Liver (tissue), 9 donors: ENCODE measurements around the gene RNU1-2. TPM values are rescaled to one million over a fixed set of nuclear protein-coding genes. Genes with fewer than 3 reads are reported as not detected.
"Not testable (repeated sequence)": the region's sequence is repeated elsewhere in the genome, so short reads cannot be mapped to it uniquely, and the experiment has no call there.

ENCODE experiments used
- DNase-seq: peaks from one replicate; pipeline ENCODE4 v3.0.0-alpha.2; 2017; ENCODE audit warnings: low spot score
- H3K27ac ChIP-seq, 2 donors: one replicate each; pipeline ENCODE4 v1.7.0; 2013; ENCODE audit warnings: inconsistent platforms in 2 of 2, low read length in 2 of 2, control low read depth in 1 of 2, low read depth in 1 of 2, mild to moderate bottlenecking in 1 of 2
- H3K27me3 ChIP-seq, 4 donors: one replicate each; pipeline versions ENCODE4 v1.6.1 to v1.7.0; 2013; ENCODE audit warnings: low read length in 3 of 4, inconsistent platforms in 1 of 4, mild to moderate bottlenecking in 1 of 4, moderate library complexity in 1 of 4; ENCODE audit not compliant: control insufficient read depth in 4 of 4, insufficient read depth in 4 of 4
- H3K36me3 ChIP-seq, 4 donors: one replicate each; pipeline versions ENCODE4 v1.6.1 to v1.7.0; 2013; ENCODE audit warnings: low read length in 3 of 4, mild to moderate bottlenecking in 3 of 4, low read depth in 1 of 4, moderate library complexity in 1 of 4; ENCODE audit not compliant: control insufficient read depth in 4 of 4, insufficient read depth in 3 of 4
- H3K4me1 ChIP-seq, 4 donors: one replicate each; pipeline versions ENCODE4 v1.6.1 to v1.7.0; 2013; ENCODE audit warnings: low read length in 3 of 4, mild to moderate bottlenecking in 3 of 4, moderate library complexity in 1 of 4; ENCODE audit not compliant: control insufficient read depth in 4 of 4, insufficient read depth in 4 of 4
- H3K4me3 ChIP-seq, 3 donors: one replicate each; pipeline versions ENCODE4 v1.6.1 to v1.7.0; 2013; ENCODE audit warnings: low read length in 3 of 3, control low read depth in 1 of 3, low read depth in 1 of 3, mild to moderate bottlenecking in 1 of 3
- H3K9ac ChIP-seq, 2 donors: one replicate each; pipeline ENCODE4 v1.7.0; 2013; ENCODE audit warnings: low read length in 2 of 2, mild to moderate bottlenecking in 2 of 2, moderate library complexity in 2 of 2, control low read depth in 1 of 2, low read depth in 1 of 2
- H3K9me3 ChIP-seq, 4 donors: one replicate each; pipeline versions ENCODE4 v1.6.1 to v1.7.0; 2013; ENCODE audit warnings: low read length in 3 of 4; ENCODE audit not compliant: control insufficient read depth in 4 of 4
- CTCF ChIP-seq: fragments of 150-350 bp; IDR thresholded peaks from 2 replicates; pipeline ENCODE4 v1.5.1; 2017; ENCODE audit warnings: improper control_type of control experiment, low read depth, low read length; ENCODE audit not compliant: missing input control
- FOXA1 ChIP-seq: IDR thresholded peaks from 2 replicates; pipeline ENCODE4 v1.6.1; 2016; ENCODE audit warnings: antibody characterized with exemption
- FOXA2 ChIP-seq: IDR thresholded peaks from 2 replicates; pipeline ENCODE4 v1.6.1; 2016; ENCODE audit warnings: antibody characterized with exemption
- GABPA ChIP-seq, 2 donors: IDR thresholded peaks in 1 of 2; conservative IDR thresholded peaks in 1 of 2; 2 replicates each; pipeline ENCODE4 v1.6.1; 2016; ENCODE audit warnings: antibody characterized with exemption in 2 of 2, mild to moderate bottlenecking in 1 of 2, moderate library complexity in 1 of 2
- HNF4G ChIP-seq: IDR thresholded peaks from 2 replicates; pipeline ENCODE4 v1.6.1; 2016; ENCODE audit warnings: antibody characterized with exemption
- NR2F2 ChIP-seq: IDR thresholded peaks from 2 replicates; pipeline ENCODE4 v1.6.1; 2016; ENCODE audit warnings: antibody characterized with exemption
- RAD21 ChIP-seq, 2 donors: IDR thresholded peaks; 2 replicates each; pipeline ENCODE4 v1.6.1; 2016; ENCODE audit warnings: antibody characterized with exemption in 2 of 2, mild to moderate bottlenecking in 2 of 2
- RXRA ChIP-seq, 2 donors: IDR thresholded peaks; 2 replicates each; pipeline ENCODE4 v1.6.1; 2017 to 2018; ENCODE audit warnings: antibody characterized with exemption in 2 of 2, mild to moderate bottlenecking in 1 of 2
- SP1 ChIP-seq: IDR thresholded peaks from 2 replicates; pipeline ENCODE4 v1.6.1; 2018; ENCODE audit warnings: antibody characterized with exemption, mild to moderate bottlenecking
- TAF1 ChIP-seq: conservative IDR thresholded peaks from 2 replicates; pipeline ENCODE4 v1.6.1; 2016; ENCODE audit warnings: antibody characterized with exemption, mild to moderate bottlenecking
- YY1 ChIP-seq: IDR thresholded peaks from 2 replicates; pipeline ENCODE4 v1.6.1; 2016; ENCODE audit warnings: antibody characterized with exemption, mild to moderate bottlenecking
- ZBTB33 ChIP-seq: IDR thresholded peaks from 2 replicates; pipeline ENCODE4 v1.6.1; 2016; ENCODE audit warnings: antibody characterized with exemption
- WGBS: extraction: QIAGEN DNeasy Blood & Tissue Kit; methylation state at CpG from one replicate; pipeline ENCODE4 v1.1.7; 2013; 5-methylcytosine and 5-hydroxymethylcytosine counted together
- polyA plus RNA-seq, 2 donors: library from polyadenylated mRNA; stranded (reverse) in 1 of 2; unstranded in 1 of 2; fragments of 200-250 nt in 1 of 2; fragments of >200 nt in 1 of 2; fragmentation: Nextera tagmentation in 1 of 2; extraction: Ambion mirVana in 1 of 2; gene quantifications; one replicate each; pipeline versions ENCODE4 v1.2.1 to v1.2.3, GENCODE V29; 2013 to 2015
- total RNA-seq, 2 donors: library from RNA; depleted of rRNA; stranded (reverse); fragments of >200 nt; gene quantifications; one replicate each; pipeline ENCODE4 v1.2.3, GENCODE V29; 2014
- TF ChIP-seq, protein P1 (sequence below): IDR thresholded peaks from 2 replicates; pipeline ENCODE4 v1.6.1; 2016; ENCODE audit warnings: antibody characterized with exemption, mild to moderate bottlenecking
- TF ChIP-seq, protein P2 (sequence below): IDR thresholded peaks from 2 replicates; pipeline ENCODE4 v1.6.1; 2016; ENCODE audit warnings: antibody characterized with exemption
- donor health status: healthy.
- donor health status: healthy.
- donor health status: healthy.
- donor health status: healthy.
- donor health status: healthy.

The RNU1-2 gene
- total and polyA plus RNA-seq, 4 donors = under 0.01 to 16.7 (median under 0.01) TPM; not detected in 1

- Histone ChIP-seq H3K27ac (peak overlapping the region; percentile 39 to 64), H3K36me3 (no peaks in the 10 kb centered on the region), H3K4me1 (peaks cover 8 to 28% (median 17%) of the 10 kb centered on the region in 4 donors), H3K9ac (peak overlapping the region; percentile 24 to 87), H3K4me3 (peak overlapping the region; percentile 80 to 90 (median 85)), H3K27me3 (no peaks in the 10 kb centered on the region), H3K9me3 (no peaks in the 10 kb centered on the region)
- TF ChIP-seq CTCF (peak; percentile 10), RXRA (IDR thresholded peaks at IDR 0.05) (no peak), SP1 (peak; percentile 59)
- TF ChIP-seq, protein P1, sequence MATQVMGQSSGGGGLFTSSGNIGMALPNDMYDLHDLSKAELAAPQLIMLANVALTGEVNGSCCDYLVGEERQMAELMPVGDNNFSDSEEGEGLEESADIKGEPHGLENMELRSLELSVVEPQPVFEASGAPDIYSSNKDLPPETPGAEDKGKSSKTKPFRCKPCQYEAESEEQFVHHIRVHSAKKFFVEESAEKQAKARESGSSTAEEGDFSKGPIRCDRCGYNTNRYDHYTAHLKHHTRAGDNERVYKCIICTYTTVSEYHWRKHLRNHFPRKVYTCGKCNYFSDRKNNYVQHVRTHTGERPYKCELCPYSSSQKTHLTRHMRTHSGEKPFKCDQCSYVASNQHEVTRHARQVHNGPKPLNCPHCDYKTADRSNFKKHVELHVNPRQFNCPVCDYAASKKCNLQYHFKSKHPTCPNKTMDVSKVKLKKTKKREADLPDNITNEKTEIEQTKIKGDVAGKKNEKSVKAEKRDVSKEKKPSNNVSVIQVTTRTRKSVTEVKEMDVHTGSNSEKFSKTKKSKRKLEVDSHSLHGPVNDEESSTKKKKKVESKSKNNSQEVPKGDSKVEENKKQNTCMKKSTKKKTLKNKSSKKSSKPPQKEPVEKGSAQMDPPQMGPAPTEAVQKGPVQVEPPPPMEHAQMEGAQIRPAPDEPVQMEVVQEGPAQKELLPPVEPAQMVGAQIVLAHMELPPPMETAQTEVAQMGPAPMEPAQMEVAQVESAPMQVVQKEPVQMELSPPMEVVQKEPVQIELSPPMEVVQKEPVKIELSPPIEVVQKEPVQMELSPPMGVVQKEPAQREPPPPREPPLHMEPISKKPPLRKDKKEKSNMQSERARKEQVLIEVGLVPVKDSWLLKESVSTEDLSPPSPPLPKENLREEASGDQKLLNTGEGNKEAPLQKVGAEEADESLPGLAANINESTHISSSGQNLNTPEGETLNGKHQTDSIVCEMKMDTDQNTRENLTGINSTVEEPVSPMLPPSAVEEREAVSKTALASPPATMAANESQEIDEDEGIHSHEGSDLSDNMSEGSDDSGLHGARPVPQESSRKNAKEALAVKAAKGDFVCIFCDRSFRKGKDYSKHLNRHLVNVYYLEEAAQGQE = peak; percentile 18
- DNase-seq = peak; percentile 94
- 2% methylated on average over 109 of the region's 109 CpGs for WGBS
Measured at GRCh38 chr1:16913833-16914662, 18.3 kb downstream of the RNU1-2 start.

DNA sequence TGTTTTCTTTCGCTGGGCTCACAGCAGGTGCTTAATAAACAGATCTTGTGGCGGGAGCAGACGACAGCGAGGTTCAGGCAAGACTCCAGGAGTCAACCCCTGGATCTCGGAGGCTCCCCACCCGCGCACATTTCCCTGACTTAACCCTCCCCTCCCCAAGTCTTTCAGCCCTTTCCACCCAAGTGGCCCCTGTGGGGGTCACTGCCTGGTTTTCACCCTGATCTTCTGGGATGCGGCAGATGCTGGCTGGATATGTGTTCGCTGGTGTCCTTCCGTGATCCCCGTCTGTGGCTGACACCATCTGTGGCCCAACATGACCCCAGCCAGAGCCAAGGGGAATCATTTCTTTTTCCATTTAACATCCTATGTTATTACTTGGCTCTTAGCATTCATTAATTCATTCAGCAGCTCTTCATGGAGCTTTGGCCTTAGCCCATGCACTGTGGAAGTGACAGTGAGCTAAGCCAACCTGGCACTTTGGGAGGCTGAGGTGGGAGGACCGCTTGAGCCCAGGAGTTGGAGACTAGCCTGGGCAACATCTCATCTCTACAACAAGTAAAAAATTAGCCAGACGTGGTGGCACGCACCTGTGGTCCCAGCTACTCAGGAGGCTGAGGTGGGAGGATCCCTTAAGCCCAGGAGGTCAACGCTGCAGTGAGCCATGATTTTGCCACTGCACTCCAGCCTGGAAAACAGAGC is 19.3 kb downstream of the RNU1-2 start:
- peaks cover 5 to 25% (median 15%) of the 10 kb centered on the region in 4 donors for H3K4me1 ChIP-seq
- not testable (repeated sequence) for H3K27me3 ChIP-seq, H3K9me3 ChIP-seq, H3K36me3 ChIP-seq, H3K27ac ChIP-seq, H3K9ac ChIP-seq, H3K4me3 ChIP-seq, DNase-seq
- WGBS = 72% methylated on average over 15 of the region's 15 CpGs
- peak in 1 of 2 donors; percentile 11 for TF ChIP-seq RXRA (IDR thresholded peaks at IDR 0.05)

- no peak overlapping the region for H3K9ac ChIP-seq
- no peak for DNase-seq
- 83% methylated on average over 4 of the region's 4 CpGs for WGBS
- TF ChIP-seq HNF4G = no peak
- no peak for TF ChIP-seq TAF1
- TF ChIP-seq GABPA (IDR thresholded peaks at IDR 0.05 in 1 of 2, conservative IDR thresholded peaks at IDR 0.05 in 1 of 2) = no peak
- no peak for TF ChIP-seq RAD21 (IDR thresholded peaks at IDR 0.05)
- no peak for TF ChIP-seq NR2F2
- TF ChIP-seq, protein P1 = no peak
- TF ChIP-seq FOXA2 = no peak
- no peak for TF ChIP-seq ZBTB33
- TF ChIP-seq, protein P2, sequence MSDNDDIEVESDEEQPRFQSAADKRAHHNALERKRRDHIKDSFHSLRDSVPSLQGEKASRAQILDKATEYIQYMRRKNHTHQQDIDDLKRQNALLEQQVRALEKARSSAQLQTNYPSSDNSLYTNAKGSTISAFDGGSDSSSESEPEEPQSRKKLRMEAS = no peak
- no peak for TF ChIP-seq SP1
- TF ChIP-seq FOXA1 = no peak
- TF ChIP-seq YY1 = no peak
Measured at GRCh38 chr1:16915627-16915973, 19.8 kb downstream of the RNU1-2 start.

More at GRCh38 chr1:16915627-16915973, 19.8 kb downstream of the RNU1-2 start:
- Histone ChIP-seq H3K4me1 (peaks cover 5 to 25% (median 15%) of the 10 kb centered on the region in 4 donors), H3K27me3 (no peaks in the 10 kb centered on the region), H3K27ac (no peak overlapping the region), H3K4me3 (no peak overlapping the region), H3K9me3 (no peaks in the 10 kb centered on the region), H3K36me3 (no peaks in the 10 kb centered on the region)
